ENCODE data around the gene SZRD1.

- TF ChIP-seq EZH2 (IDR thresholded peaks at IDR 0.05; ENCODE audit: insufficient read depth, poor library complexity, severe bottlenecking) (no peak), EZH2phosphoT487 (IDR thresholded peaks at IDR 0.05; ENCODE audit: insufficient read depth, low read depth) (no peak)
Observed at GRCh38 chr1:16349847-16350406, 17.1 kb upstream of the SZRD1 start.
